ENCODE measurements around the gene PIK3CA. TPM values are rescaled to one million over a fixed set of nuclear protein-coding genes. Genes with fewer than 3 reads are reported as not detected.
"Not testable (repeated sequence)": the region's sequence is repeated elsewhere in the genome, so short reads cannot be mapped to it uniquely, and the experiment has no call there.

The PIK3CA gene
- total RNA-seq, 1 donor from 2014 or later = 28.0 TPM

DNA sequence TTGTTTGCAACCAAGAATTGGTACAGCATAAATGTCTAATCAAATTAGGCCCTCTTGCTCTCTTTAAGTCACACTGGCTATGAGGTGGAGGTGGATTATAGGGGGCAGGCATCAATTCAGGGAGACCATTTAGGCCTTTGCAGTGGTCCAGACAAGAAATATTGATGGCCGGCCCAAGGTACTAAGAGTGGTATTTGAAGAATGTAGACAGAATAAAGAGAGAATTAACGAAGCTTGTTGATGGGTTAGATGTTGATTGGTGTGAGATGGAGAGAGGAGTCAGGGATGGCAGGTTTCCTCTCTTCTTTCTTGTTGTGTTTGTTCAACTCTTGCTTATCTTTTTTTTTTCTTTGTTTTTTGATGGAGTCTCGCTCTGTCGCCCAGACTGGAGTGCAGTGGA lies 48.5 kb downstream of the PIK3CA start:
- H3K4me3 Mint-ChIP-seq (ENCODE audit: unreplicated experiment) = no peak overlapping the region
- H3K9ac ChIP-seq (ENCODE audit: low read length) = no peak overlapping the region
- peak overlapping the region; percentile 92 for H3K27ac Mint-ChIP-seq (ENCODE audit: unreplicated experiment)
- peaks cover 38% of the 10 kb centered on the region for H3K4me1 Mint-ChIP-seq (ENCODE audit: low read depth, unreplicated experiment)
- H3K79me2 ChIP-seq (ENCODE audit: insufficient read depth, low read length) = peaks cover 28% of the 10 kb centered on the region
- peak overlapping the region; percentile 28 for H3K27ac ChIP-seq (ENCODE audit: low read depth, low read length)
- no peaks in the 10 kb centered on the region for H3K9me3 ChIP-seq (ENCODE audit: insufficient read depth, low read depth, low read length)
- peak overlapping the region; percentile 49 for H3K4me2 ChIP-seq (ENCODE audit: low read length)
- DNase-seq (ENCODE audit: low read depth) (no peak), FAIRE-seq (no peak)
- H3K36me3 ChIP-seq (ENCODE audit: insufficient read depth, low read length) = no peaks in the 10 kb centered on the region
- no peak overlapping the region for H3K4me3 ChIP-seq (ENCODE audit: insufficient read depth, low read depth, low read length)
- H3K27me3 ChIP-seq (ENCODE audit: insufficient read depth, low read length) = no peaks in the 10 kb centered on the region
- H2AFZ ChIP-seq (ENCODE audit: low read depth, low read length) = no peak overlapping the region
- peaks cover 4% of the 10 kb centered on the region for H3K36me3 Mint-ChIP-seq (ENCODE audit: low read depth, unreplicated experiment)
- H3K27me3 Mint-ChIP-seq (ENCODE audit: low read depth, unreplicated experiment) = no peaks in the 10 kb centered on the region
- no peaks in the 10 kb centered on the region for H3K9me3 Mint-ChIP-seq (ENCODE audit: unreplicated experiment)
- H3K4me1 ChIP-seq (ENCODE audit: insufficient read depth, low read length) = peaks cover 23% of the 10 kb centered on the region
- H4K20me1 ChIP-seq (ENCODE audit: insufficient read depth, low read length) = peaks cover 31% of the 10 kb centered on the region
- TF ChIP-seq EZH2 (IDR thresholded peaks at IDR 0.05; ENCODE audit: insufficient read depth, low read length) = no peak
- TF ChIP-seq, protein P1, sequence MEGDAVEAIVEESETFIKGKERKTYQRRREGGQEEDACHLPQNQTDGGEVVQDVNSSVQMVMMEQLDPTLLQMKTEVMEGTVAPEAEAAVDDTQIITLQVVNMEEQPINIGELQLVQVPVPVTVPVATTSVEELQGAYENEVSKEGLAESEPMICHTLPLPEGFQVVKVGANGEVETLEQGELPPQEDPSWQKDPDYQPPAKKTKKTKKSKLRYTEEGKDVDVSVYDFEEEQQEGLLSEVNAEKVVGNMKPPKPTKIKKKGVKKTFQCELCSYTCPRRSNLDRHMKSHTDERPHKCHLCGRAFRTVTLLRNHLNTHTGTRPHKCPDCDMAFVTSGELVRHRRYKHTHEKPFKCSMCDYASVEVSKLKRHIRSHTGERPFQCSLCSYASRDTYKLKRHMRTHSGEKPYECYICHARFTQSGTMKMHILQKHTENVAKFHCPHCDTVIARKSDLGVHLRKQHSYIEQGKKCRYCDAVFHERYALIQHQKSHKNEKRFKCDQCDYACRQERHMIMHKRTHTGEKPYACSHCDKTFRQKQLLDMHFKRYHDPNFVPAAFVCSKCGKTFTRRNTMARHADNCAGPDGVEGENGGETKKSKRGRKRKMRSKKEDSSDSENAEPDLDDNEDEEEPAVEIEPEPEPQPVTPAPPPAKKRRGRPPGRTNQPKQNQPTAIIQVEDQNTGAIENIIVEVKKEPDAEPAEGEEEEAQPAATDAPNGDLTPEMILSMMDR (IDR thresholded peaks at IDR 0.05; ENCODE audit: insufficient read depth, low read depth, low read length) = no peak

DNA sequence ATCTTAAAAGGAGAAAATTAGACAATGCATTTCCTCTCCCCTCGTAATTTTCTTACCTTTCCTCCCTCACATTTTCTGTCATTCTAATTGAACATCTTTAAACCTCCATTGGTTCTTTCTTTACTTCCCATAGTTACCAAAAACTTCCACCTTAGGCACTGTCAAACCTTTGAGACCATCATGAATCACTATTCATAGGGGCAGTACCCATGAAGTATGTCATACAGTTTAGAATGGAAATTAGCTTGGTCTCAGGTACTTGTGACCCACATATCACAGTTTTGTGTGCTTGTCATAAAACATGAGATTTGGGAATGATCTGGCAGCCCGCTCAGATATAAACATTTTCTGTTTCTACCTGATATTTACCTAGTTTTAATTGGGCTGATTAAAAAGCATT lies 52.6 kb downstream of the PIK3CA start:
- H3K4me1 ChIP-seq (ENCODE audit: insufficient read depth, low read length) = peaks cover 9% of the 10 kb centered on the region
- Mint-ChIP-seq H3K9me3 (ENCODE audit: unreplicated experiment) (no peaks in the 10 kb centered on the region), H3K36me3 (ENCODE audit: low read depth, unreplicated experiment) (peaks cover 10% of the 10 kb centered on the region), H3K4me3 (ENCODE audit: unreplicated experiment) (no peak overlapping the region), H3K27ac (ENCODE audit: unreplicated experiment) (no peak overlapping the region), H3K27me3 (ENCODE audit: low read depth, unreplicated experiment) (no peaks in the 10 kb centered on the region), H3K4me1 (ENCODE audit: low read depth, unreplicated experiment) (peaks cover 18% of the 10 kb centered on the region)
- no peak for DNase-seq (ENCODE audit: low read depth)
- H3K36me3 ChIP-seq (ENCODE audit: insufficient read depth, low read length) = no peaks in the 10 kb centered on the region
- H3K27me3 ChIP-seq (ENCODE audit: insufficient read depth, low read length) = no peaks in the 10 kb centered on the region
- no peaks in the 10 kb centered on the region for H3K9me3 ChIP-seq (ENCODE audit: insufficient read depth, low read depth, low read length)
- no peak overlapping the region for H3K4me3 ChIP-seq (ENCODE audit: insufficient read depth, low read depth, low read length)
- peaks cover 8% of the 10 kb centered on the region for H4K20me1 ChIP-seq (ENCODE audit: insufficient read depth, low read length)
- TF ChIP-seq, protein P1 (IDR thresholded peaks at IDR 0.05; ENCODE audit: insufficient read depth, low read depth, low read length) = no peak
- TF ChIP-seq EZH2 (IDR thresholded peaks at IDR 0.05; ENCODE audit: insufficient read depth, low read length) = no peak
- H3K79me2 ChIP-seq (ENCODE audit: insufficient read depth, low read length) = peaks cover 10% of the 10 kb centered on the region
- no peak overlapping the region for H3K4me2 ChIP-seq (ENCODE audit: low read length)
- no peak overlapping the region for H3K9ac ChIP-seq (ENCODE audit: low read length)
- FAIRE-seq = no peak
- no peak overlapping the region for H3K27ac ChIP-seq (ENCODE audit: low read depth, low read length)
- no peak overlapping the region for H2AFZ ChIP-seq (ENCODE audit: low read depth, low read length)

DNA sequence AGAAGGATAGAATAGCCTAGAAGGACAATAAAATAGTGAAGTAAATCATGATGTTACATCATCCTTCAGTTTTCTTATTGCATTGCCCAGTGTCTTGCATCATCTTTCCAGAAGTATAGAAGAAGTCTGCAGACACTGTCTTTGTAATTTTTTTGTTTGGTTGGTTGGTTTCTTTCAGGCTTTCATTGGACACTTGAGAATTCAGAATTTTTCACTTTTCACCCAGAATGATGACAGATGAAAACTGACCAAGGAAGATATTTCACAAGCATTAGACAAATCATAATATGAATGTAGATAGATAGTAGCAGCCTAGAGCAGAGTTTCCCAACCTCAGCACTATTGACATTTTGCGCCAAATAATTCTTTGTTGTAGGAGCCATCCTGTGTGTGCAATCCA lies 67.4 kb downstream of the PIK3CA start:
- not testable (repeated sequence) for H3K9me3 Mint-ChIP-seq (ENCODE audit: unreplicated experiment); DNase-seq (ENCODE audit: low read depth); H3K27me3 Mint-ChIP-seq (ENCODE audit: low read depth, unreplicated experiment); H3K36me3 Mint-ChIP-seq (ENCODE audit: low read depth, unreplicated experiment); H3K4me2 ChIP-seq (ENCODE audit: low read length); H3K4me3 Mint-ChIP-seq (ENCODE audit: unreplicated experiment); H2AFZ ChIP-seq (ENCODE audit: low read depth, low read length); H3K79me2 ChIP-seq (ENCODE audit: insufficient read depth, low read length); H3K4me1 Mint-ChIP-seq (ENCODE audit: low read depth, unreplicated experiment); H3K9ac ChIP-seq (ENCODE audit: low read length); H3K4me3 ChIP-seq (ENCODE audit: insufficient read depth, low read depth, low read length); H3K4me1 ChIP-seq (ENCODE audit: insufficient read depth, low read length); H3K9me3 ChIP-seq (ENCODE audit: insufficient read depth, low read depth, low read length); H3K27ac ChIP-seq (ENCODE audit: low read depth, low read length); H3K36me3 ChIP-seq (ENCODE audit: insufficient read depth, low read length); H3K27me3 ChIP-seq (ENCODE audit: insufficient read depth, low read length); H4K20me1 ChIP-seq (ENCODE audit: insufficient read depth, low read length)
- peak overlapping the region; percentile 93 for H3K27ac Mint-ChIP-seq (ENCODE audit: unreplicated experiment)
- peak; percentile 50 for FAIRE-seq

DNA sequence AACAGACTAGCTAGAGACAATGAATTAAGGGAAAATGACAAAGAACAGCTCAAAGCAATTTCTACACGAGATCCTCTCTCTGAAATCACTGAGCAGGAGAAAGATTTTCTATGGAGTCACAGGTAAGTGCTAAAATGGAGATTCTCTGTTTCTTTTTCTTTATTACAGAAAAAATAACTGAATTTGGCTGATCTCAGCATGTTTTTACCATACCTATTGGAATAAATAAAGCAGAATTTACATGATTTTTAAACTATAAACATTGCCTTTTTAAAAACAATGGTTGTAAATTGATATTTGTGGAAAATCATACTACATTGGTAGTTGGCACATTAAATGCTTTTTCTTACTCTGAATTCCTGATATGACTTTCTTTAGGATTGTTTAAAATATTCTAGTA lies 70.1 kb downstream of the PIK3CA start:
- H2AFZ ChIP-seq (ENCODE audit: low read depth, low read length); H3K9me3 ChIP-seq (ENCODE audit: insufficient read depth, low read depth, low read length); H3K27me3 Mint-ChIP-seq (ENCODE audit: low read depth, unreplicated experiment); H3K4me1 ChIP-seq (ENCODE audit: insufficient read depth, low read length); H3K27me3 ChIP-seq (ENCODE audit: insufficient read depth, low read length); H3K27ac Mint-ChIP-seq (ENCODE audit: unreplicated experiment); H3K36me3 ChIP-seq (ENCODE audit: insufficient read depth, low read length); H3K9ac ChIP-seq (ENCODE audit: low read length); H3K4me2 ChIP-seq (ENCODE audit: low read length); FAIRE-seq; H3K27ac ChIP-seq (ENCODE audit: low read depth, low read length); H3K4me3 Mint-ChIP-seq (ENCODE audit: unreplicated experiment); DNase-seq (ENCODE audit: low read depth); H3K9me3 Mint-ChIP-seq (ENCODE audit: unreplicated experiment); H3K4me3 ChIP-seq (ENCODE audit: insufficient read depth, low read depth, low read length); H4K20me1 ChIP-seq (ENCODE audit: insufficient read depth, low read length); H3K4me1 Mint-ChIP-seq (ENCODE audit: low read depth, unreplicated experiment); H3K79me2 ChIP-seq (ENCODE audit: insufficient read depth, low read length); H3K36me3 Mint-ChIP-seq (ENCODE audit: low read depth, unreplicated experiment): not testable (repeated sequence)
